Measurements from ENCODE around the gene MYOZ3.

DNA sequence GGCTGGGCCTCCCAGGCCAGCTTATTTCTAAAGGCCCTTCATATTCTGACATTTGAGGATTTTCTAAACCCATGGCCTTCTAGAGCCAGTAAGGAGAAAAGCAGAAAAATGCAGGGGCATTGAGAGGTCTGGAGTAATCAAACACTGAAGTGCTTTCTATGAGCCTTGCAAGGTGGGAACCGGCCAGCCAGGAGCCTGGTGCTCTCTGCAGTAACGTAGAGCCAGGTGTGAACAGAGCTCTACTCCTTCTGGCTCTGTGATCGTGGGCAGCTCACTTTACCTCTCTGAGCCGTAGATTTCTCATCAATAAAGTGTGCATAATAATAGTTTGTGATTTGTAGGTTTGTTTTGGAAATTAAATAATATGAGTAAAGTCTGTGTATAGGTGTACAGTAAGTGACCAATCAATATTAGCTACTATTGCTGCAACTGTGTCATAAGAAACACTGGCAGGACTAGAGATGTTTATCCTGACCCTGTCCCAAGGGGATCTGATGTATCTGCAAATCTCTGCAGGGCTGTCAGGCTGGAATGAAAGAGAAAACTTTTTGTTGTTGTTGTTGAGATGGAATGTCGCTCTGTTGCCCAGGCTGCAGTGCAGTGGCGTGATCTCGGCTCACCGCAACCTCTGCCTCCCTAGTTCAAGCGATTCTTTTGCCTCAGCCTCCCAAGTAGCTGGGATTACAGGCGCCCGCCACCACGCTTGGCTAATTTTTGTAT is 17.9 kb upstream of the MYOZ3 start:
- no peak for TF ChIP-seq CTCF (IDR thresholded peaks at IDR 0.05)
- no peak for TF ChIP-seq SMC3 (IDR thresholded peaks at IDR 0.05; ENCODE audit: low read depth, low read length)
- no peak for TF ChIP-seq YY1 (IDR thresholded peaks at IDR 0.05; ENCODE audit: low read depth)
- TF ChIP-seq PBX3 (IDR thresholded peaks at IDR 0.05): no peak
- TF ChIP-seq POLR2AphosphoS5 (IDR thresholded peaks at IDR 0.05; ENCODE audit: low read depth, low read length): no peak
